Measurements from ENCODE around the gene CRYBA4. TPM values are rescaled to one million over a fixed set of nuclear protein-coding genes. Genes with fewer than 3 reads are reported as not detected.
A peak's percentile ranks its signal among the peaks of the same experiment; 100 is the strongest.

The CRYBA4 gene
- polyA plus RNA-seq, 1 of the 3 experiments (the other 2 are of a cell fraction), result not detected

DNA sequence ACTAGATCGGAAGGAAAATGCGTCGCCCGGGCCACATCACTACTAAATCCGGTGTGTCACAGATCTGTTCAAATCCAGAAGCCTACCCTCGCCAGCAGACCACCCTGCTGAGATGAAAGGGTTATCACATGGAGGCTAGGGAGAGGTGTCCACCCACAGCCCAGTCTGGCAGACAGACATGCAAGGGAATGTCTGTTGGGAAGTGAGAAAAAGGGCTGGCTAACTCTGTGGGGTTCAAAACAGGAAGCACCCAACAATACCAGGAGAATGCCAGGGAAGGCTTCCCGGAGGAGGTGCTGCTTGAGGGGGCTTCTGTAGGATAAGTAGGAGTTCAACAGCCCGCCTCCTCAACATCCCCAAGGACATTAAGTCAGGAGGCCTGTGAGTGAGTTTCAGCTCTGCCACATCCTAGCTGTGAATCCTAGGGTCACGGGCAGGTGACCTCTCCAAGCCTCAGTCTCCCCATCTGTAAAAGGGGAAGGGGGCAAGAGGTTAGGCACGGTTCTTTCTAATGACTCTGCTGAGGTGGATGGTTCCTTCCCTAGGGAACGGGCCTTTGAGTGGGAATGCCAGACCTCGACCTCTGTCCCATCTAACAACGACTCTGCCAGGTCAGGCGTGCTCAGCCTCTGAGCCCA, 32.9 kb upstream of the CRYBA4 start:
- H3K4me2 ChIP-seq, result peak overlapping the region; percentile 94
- H3K9ac ChIP-seq, result peak overlapping the region; percentile 83; the same call in 1 of the 2 replicates
- H3F3A ChIP-seq (replicated peaks; ENCODE audit: insufficient read depth), result peaks cover 20% of the 10 kb centered on the region
- H3K9me3 ChIP-seq, result no peaks in the 10 kb centered on the region
- peaks cover 30% of the 10 kb centered on the region for H3K79me2 ChIP-seq (ENCODE audit: insufficient read depth)
- DNase-seq, result no peak
- H4K20me1 ChIP-seq (ENCODE audit: insufficient read depth), result no peaks in the 10 kb centered on the region; the same call in 1 of the 2 replicates
- no peak for TF ChIP-seq GABPA (IDR thresholded peaks at IDR 0.05; ENCODE audit: low read depth)
- H3K27ac ChIP-seq (ENCODE audit: low read depth in 2 of 2, low read length in 1 of 2), result peak overlapping the region in 1 of 2 experiments; percentile 44; a peak in 1 of 4 replicates
- CTCF ChIA-PET, result interaction anchor here (1.3 to 1.5 kb wide), 2 partner anchors 33 to 55 kb away, joined by 3 to 5 read pairs; partner anchors contain the start of gene CRYBA4
- H3K4me1 ChIP-seq (ENCODE audit: control insufficient read depth in 1 of 2, insufficient read depth in 2 of 2, low read depth in 1 of 2, low read length in 1 of 2), result peaks cover 10 to 17% of the 10 kb centered on the region in 2 experiments; a peak in 3 of 4 replicates
- POLR2A ChIA-PET, result no interaction called here
- H3K9me2 ChIP-seq, result no peaks in the 10 kb centered on the region
- H3K36me3 ChIP-seq (replicated peaks in 1 of 2; ENCODE audit: control insufficient read depth in 1 of 2, insufficient read depth in 2 of 2, low read length in 1 of 2), result peaks cover 0 to 5% of the 10 kb centered on the region in 2 experiments
- peak overlapping the region; percentile 74 to 88 for H3K4me3 ChIP-seq (ENCODE audit: low read depth in 2 of 2, low read length in 1 of 2)
- peak overlapping the region; percentile 91; the same call in 1 of the 2 replicates for H2AFZ ChIP-seq (ENCODE audit: low read depth)
- no peaks in the 10 kb centered on the region for H3K27me3 ChIP-seq (ENCODE audit: insufficient read depth)
- 78% methylated on average over 14 of the region's 14 CpGs for WGBS (ENCODE audit: low lambda C conversion rate)

- POLR2A ChIA-PET, result no interaction called here
Measured at GRCh38 chr22:26589367-26589844, 32.4 kb upstream of the CRYBA4 start.

DNA sequence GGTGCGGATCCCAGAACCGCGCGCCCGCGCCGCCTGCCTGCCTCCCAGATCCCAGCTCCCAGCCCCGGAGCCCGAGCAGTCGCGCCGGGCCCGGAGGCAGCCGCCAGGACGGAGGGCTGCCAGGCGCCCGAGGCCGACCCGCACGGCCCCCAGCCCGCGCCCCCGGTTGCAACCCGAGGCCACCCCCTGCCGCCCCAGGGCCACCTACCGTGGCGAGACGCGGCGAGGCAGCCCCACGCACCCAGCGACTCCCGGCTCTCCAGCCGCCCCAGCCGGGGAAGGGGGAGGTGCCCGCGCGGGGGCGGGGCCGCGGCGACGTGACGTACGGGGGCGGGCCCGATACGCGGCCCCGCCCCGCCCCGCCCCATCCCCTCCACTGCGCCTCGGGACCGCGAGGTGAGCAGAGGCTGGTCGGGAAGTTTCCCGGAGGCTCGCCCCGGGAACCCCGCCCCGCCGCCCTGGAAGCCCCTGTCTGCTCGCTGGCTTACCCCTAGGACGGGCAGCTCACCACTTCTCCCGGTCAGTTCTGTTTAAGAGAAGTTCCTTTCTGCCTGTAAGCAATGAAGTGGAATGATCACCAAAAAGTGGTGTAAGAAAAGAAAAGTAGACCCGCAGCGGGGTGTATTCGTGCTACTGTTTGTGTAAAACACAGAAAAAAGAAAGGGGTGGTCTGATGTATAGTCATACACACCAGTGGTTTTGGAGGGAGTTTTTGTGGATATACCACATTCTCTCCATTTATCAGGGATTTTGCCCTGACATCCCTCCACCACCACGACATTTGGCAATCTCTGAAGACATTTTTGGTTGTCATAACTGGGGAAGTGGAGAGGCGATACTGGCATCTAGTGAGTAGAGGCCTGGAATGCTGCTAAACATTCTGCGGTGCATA, 31.7 kb upstream of the CRYBA4 start, which contains the start of gene TPST2:
Gene TPST2, minus strand, starts transcription at position 288 of the 892 bp plus-strand sequence. CDS start 48,502 bp downstream, outside the sequence.
- peak; percentile 98 for DNase-seq
- Histone ChIP-seq H3K4me1 (ENCODE audit: control insufficient read depth in 1 of 2, insufficient read depth in 2 of 2, low read depth in 1 of 2, low read length in 1 of 2) (peaks cover 5 to 12% of the 10 kb centered on the region in 2 experiments; a peak in 3 of 4 replicates), H3F3A (replicated peaks; ENCODE audit: insufficient read depth) (peaks cover 15% of the 10 kb centered on the region), H3K9ac (peak within 1 kb of the TSS; percentile 83), H3K4me3 (ENCODE audit: low read depth in 2 of 2, low read length in 1 of 2) (peak within 1 kb of the TSS; percentile 74 to 88), H3K79me2 (ENCODE audit: insufficient read depth) (peaks cover 20% of the 10 kb centered on the region), H3K9me2 (no peaks in the 10 kb centered on the region), H3K27me3 (ENCODE audit: insufficient read depth) (no peaks in the 10 kb centered on the region), H3K4me2 (peak within 1 kb of the TSS; percentile 94), H3K27ac (ENCODE audit: low read depth in 2 of 2, low read length in 1 of 2) (peak within 1 kb of the TSS; percentile 46 to 58; a peak in 3 of 4 replicates), H2AFZ (ENCODE audit: low read depth) (peak within 1 kb of the TSS; percentile 91), H3K36me3 (replicated peaks in 1 of 2; ENCODE audit: control insufficient read depth in 1 of 2, insufficient read depth in 2 of 2, low read length in 1 of 2) (peaks cover 0 to 5% of the 10 kb centered on the region in 2 experiments), H3K9me3 (no peaks in the 10 kb centered on the region), H4K20me1 (ENCODE audit: insufficient read depth) (no peaks in the 10 kb centered on the region)
- TF ChIP-seq POLR2AphosphoS5 (IDR thresholded peaks at IDR 0.05; ENCODE audit: low read depth, low read length), result peak; percentile 79
- no peak for TF ChIP-seq EP300 (IDR thresholded peaks at IDR 0.05; ENCODE audit: borderline replicate concordance in 1 of 2, low read depth in 1 of 2, low read length in 1 of 2)
- peak; percentile 57; the same call in 1 of the 2 replicates for TF ChIP-seq TAF1 (IDR thresholded peaks at IDR 0.05; ENCODE audit: borderline replicate concordance, low read depth, low read length)
- ChIA-PET POLR2A (no interaction called here), CTCF (interaction anchor here (1.3 to 1.5 kb wide), 2 partner anchors 32 to 54 kb away, joined by 3 to 5 read pairs; partner anchors contain the start of gene CRYBA4)
- WGBS (ENCODE audit: low lambda C conversion rate), result 23% methylated on average over 9 of the region's 72 CpGs

More at GRCh38 chr22:26589367-26589844, 32.4 kb upstream of the CRYBA4 start:
- CTCF ChIA-PET, result interaction anchor here (1.3 to 1.5 kb wide), 2 partner anchors 33 to 54 kb away, joined by 3 to 5 read pairs; partner anchors contain the start of gene CRYBA4
- H3K4me3 ChIP-seq (ENCODE audit: low read depth in 2 of 2, low read length in 1 of 2), result peak overlapping the region; percentile 74 to 88
- no peaks in the 10 kb centered on the region for H3K9me2 ChIP-seq
- peak overlapping the region; percentile 83 for H3K9ac ChIP-seq
- peak; percentile 60 for DNase-seq
- H3F3A ChIP-seq (replicated peaks; ENCODE audit: insufficient read depth), result peaks cover 20% of the 10 kb centered on the region
- TF ChIP-seq MAX (IDR thresholded peaks at IDR 0.05; ENCODE audit: low read depth), result 0 out of 2 replicates have a peak, but pooled peaks have one; percentile 54
- TF ChIP-seq MXI1 (IDR thresholded peaks at IDR 0.05; ENCODE audit: low read depth, low read length), result no peak
- peak overlapping the region; percentile 40 to 44; a peak in 2 of 4 replicates for H3K27ac ChIP-seq (ENCODE audit: low read depth in 2 of 2, low read length in 1 of 2)
- WGBS (ENCODE audit: low lambda C conversion rate), result 0% methylated on average over 16 of the region's 44 CpGs
- H3K9me3 ChIP-seq, result no peaks in the 10 kb centered on the region
- H4K20me1 ChIP-seq (ENCODE audit: insufficient read depth), result no peaks in the 10 kb centered on the region; the same call in 1 of the 2 replicates
- peak overlapping the region; percentile 91; the same call in 1 of the 2 replicates for H2AFZ ChIP-seq (ENCODE audit: low read depth)
- H3K36me3 ChIP-seq (replicated peaks in 1 of 2; ENCODE audit: control insufficient read depth in 1 of 2, insufficient read depth in 2 of 2, low read length in 1 of 2), result peaks cover 0 to 5% of the 10 kb centered on the region in 2 experiments
- peaks cover 25% of the 10 kb centered on the region for H3K79me2 ChIP-seq (ENCODE audit: insufficient read depth)
- H3K4me1 ChIP-seq (ENCODE audit: control insufficient read depth in 1 of 2, insufficient read depth in 2 of 2, low read depth in 1 of 2, low read length in 1 of 2), result peaks cover 10 to 17% of the 10 kb centered on the region in 2 experiments; a peak in 3 of 4 replicates
- H3K4me2 ChIP-seq, result peak overlapping the region; percentile 94
- no peaks in the 10 kb centered on the region for H3K27me3 ChIP-seq (ENCODE audit: insufficient read depth)
